ENCODE data around the gene RGS10. TPM values are rescaled to one million over a fixed set of nuclear protein-coding genes. Genes with fewer than 3 reads are reported as not detected.

RGS10 gene
- total and polyA plus RNA-seq, 7 donors = 54.1 to 192 (median 125) TPM

DNA sequence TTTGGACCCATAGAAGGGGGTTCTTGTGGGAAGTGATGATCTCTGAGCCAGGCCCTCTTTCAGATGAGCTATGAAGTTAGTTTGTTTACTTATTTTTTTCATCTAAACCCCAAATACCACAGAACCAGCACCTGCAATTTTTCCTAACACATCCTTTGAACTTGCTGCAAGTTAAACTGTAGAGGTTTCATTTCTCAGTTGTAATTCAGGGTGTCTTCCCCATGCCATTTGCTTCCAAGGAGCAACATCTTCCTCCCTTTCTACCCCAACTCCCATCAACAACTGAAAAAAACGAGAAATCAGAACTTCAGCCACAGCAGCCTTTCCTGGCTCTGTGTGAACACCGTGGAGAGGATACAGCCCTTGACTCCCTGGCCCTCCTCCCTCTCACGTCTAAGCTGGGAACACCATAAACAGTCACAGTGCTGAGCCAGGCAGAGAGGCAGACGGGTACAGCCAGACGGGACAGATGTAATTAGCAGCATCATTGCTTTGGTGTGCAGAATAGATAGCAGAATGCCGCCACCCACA, 63.6 kb downstream of the RGS10 start:
- Histone ChIP-seq H3K36me3 (no peaks in the 10 kb centered on the region), H3K27ac (peak overlapping the region in 2 of 4 donors; percentile 58 to 61), H3K4me1 (peaks cover 0 to 22% (median 7%) of the 10 kb centered on the region in 4 donors), H3K27me3 (no peaks in the 10 kb centered on the region), H3K9me3 (no peaks in the 10 kb centered on the region), H3K4me3 (peak overlapping the region in 1 of 4 donors; percentile 17)
- peak; percentile 86 for DNase-seq
- 14 to 32% methylated on average over 6 of the region's 6 CpGs for WGBS, 2 donors
- TF ChIP-seq, protein P1, sequence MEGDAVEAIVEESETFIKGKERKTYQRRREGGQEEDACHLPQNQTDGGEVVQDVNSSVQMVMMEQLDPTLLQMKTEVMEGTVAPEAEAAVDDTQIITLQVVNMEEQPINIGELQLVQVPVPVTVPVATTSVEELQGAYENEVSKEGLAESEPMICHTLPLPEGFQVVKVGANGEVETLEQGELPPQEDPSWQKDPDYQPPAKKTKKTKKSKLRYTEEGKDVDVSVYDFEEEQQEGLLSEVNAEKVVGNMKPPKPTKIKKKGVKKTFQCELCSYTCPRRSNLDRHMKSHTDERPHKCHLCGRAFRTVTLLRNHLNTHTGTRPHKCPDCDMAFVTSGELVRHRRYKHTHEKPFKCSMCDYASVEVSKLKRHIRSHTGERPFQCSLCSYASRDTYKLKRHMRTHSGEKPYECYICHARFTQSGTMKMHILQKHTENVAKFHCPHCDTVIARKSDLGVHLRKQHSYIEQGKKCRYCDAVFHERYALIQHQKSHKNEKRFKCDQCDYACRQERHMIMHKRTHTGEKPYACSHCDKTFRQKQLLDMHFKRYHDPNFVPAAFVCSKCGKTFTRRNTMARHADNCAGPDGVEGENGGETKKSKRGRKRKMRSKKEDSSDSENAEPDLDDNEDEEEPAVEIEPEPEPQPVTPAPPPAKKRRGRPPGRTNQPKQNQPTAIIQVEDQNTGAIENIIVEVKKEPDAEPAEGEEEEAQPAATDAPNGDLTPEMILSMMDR (IDR thresholded peaks at IDR 0.05) = no peak
- TF ChIP-seq POLR2AphosphoS5 (IDR thresholded peaks at IDR 0.05) = peak in 2 of 4 donors; percentile 38 to 59
- intact Hi-C loops (cut with DNase I) = no loop called here

DNA sequence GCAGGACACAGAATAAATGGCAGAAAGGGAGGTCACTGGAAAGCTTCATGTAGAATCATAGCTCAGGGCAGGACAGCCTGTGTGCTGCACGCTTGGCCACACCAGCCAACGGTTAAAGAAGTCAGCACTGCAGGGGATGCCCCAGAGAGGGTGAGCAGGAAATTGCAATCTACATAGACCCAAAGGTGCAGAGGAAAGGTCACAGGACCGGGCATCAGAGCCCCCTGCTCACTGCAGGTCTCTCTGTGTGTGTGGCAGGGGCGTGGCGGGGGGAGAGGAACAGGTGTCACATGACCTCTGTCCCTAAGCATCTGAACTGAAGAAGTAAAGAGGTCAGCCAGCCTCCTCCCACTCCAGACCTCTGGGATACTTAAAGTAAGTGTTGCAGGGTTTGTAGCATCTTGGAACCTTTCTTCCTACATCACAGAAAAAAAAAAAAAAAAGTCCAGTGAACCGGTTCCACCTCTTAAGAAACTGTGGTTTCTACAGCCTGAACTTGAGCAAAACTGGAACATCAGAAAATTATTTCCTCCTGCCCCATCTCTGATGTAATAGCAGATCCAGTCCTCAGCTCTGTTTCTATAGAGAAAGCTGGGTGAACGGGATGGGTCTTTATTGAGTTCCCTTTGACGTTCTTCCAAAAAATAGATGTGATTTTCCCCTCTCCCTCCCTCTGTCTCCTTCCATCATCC, 64.3 kb downstream of the RGS10 start:
- Histone ChIP-seq H3K9me3 (no peaks in the 10 kb centered on the region), H3K36me3 (no peaks in the 10 kb centered on the region), H3K27ac (peak overlapping the region in 2 of 4 donors; percentile 58 to 61), H3K4me3 (no peak overlapping the region), H3K27me3 (no peaks in the 10 kb centered on the region), H3K4me1 (peaks cover 0 to 22% (median 7%) of the 10 kb centered on the region in 4 donors)
- intact Hi-C loops (cut with DNase I) = no loop called here
- no peak for TF ChIP-seq EP300 (IDR thresholded peaks at IDR 0.05)
- 24 to 33% methylated on average over 8 of the region's 8 CpGs for WGBS, 2 donors
- no peak for DNase-seq

DNA sequence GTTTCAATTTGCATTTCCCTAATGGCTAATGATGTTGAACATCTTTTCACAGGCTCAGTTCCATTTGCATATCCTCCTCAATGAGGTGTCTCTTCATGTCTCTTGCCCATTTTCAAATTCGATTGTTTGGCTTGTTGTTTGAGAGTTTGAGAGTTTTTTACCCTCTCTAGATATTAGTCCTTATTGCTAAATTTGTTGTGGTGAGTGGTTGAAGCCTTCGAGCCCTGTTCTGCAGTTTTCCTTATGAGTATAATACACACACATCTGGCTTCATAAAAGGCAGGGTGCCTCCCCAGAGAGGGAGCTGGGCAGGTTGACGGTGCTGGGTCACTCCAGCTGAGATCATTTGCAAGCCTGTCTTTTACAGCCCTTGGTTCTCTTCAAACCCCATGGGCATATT, 65.1 kb downstream of the RGS10 start:
- Histone ChIP-seq H3K4me1 (peaks cover 0 to 22% (median 7%) of the 10 kb centered on the region in 4 donors), H3K4me3 (no peak overlapping the region), H3K36me3 (no peaks in the 10 kb centered on the region), H3K27me3 (no peaks in the 10 kb centered on the region), H3K27ac (no peak overlapping the region), H3K9me3 (no peaks in the 10 kb centered on the region)
- no peak for DNase-seq
- intact Hi-C loops (cut with DNase I) = no loop called here
- 61 to 62% methylated on average over 3 of the region's 3 CpGs for WGBS, 2 donors
- TF ChIP-seq POLR2A (IDR thresholded peaks at IDR 0.05) = no peak
- TF ChIP-seq, protein P1 (IDR thresholded peaks at IDR 0.05) = no peak
- no peak for TF ChIP-seq POLR2AphosphoS5 (IDR thresholded peaks at IDR 0.05)
- no peak for TF ChIP-seq EP300 (IDR thresholded peaks at IDR 0.05)

DNA sequence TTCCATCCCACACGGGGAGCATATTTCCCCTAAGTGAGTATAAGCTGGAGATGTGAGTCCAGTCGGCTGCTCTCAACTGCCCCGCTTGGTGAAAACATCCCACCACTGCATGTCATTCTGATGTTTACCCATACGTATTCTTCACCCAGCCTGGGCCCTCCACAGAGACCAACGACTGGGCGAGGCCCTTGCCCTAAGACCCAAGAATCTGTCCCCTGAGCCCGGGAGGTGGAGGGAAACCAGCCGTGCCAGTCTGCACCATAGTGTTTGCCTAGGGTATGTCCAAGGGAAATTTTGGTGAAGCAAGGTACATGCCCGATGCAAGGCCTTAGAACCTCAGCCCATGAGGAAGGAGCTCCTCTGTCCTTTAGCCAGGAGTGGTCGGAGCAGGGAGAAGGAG, 67.9 kb downstream of the RGS10 start:
- no peak for TF ChIP-seq POLR2AphosphoS5 (IDR thresholded peaks at IDR 0.05)
- no peak for TF ChIP-seq EP300 (IDR thresholded peaks at IDR 0.05)
- TF ChIP-seq POLR2A (IDR thresholded peaks at IDR 0.05) = no peak
- TF ChIP-seq, protein P1 (IDR thresholded peaks at IDR 0.05) = no peak
- peaks cover 0 to 12% (median 4%) of the 10 kb centered on the region in 4 donors for H3K4me1 ChIP-seq
- 85 to 93% methylated on average over 10 of the region's 10 CpGs for WGBS, 2 donors
- no peaks in the 10 kb centered on the region for H3K36me3 ChIP-seq
- no peaks in the 10 kb centered on the region for H3K27me3 ChIP-seq
- no peak overlapping the region for H3K27ac ChIP-seq
- no peaks in the 10 kb centered on the region for H3K9me3 ChIP-seq
- no peak overlapping the region for H3K4me3 ChIP-seq
- intact Hi-C loops (cut with DNase I) = no loop called here
- no peak for DNase-seq

DNA sequence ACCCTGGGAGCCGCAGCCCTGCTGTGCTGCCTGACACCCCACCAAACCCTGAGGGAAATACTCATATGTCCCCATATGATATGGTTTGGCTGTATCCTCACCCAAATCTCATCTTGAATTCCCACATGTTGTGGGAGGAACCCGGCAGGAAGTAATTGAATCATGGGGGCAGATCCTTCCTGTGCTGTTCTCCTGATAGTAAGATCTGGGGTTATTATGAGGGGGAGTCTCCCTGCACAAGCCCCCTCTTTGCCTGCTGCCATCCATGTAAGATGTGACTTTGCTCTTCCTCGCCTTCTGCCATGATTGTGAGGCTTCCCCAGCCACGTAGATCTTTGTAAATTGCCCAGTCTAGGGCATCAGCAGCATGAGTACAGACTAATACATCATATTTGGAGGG, 68.7 kb downstream of the RGS10 start:
- no peaks in the 10 kb centered on the region for H3K27me3 ChIP-seq
- TF ChIP-seq POLR2A (IDR thresholded peaks at IDR 0.05) (no peak), POLR2AphosphoS5 (IDR thresholded peaks at IDR 0.05) (no peak)
- H3K27ac ChIP-seq = no peak overlapping the region
- H3K4me3 ChIP-seq = no peak overlapping the region
- H3K4me1 ChIP-seq = peaks cover 0 to 4% (median 0%) of the 10 kb centered on the region in 4 donors
- no peaks in the 10 kb centered on the region for H3K36me3 ChIP-seq
- WGBS, 2 donors = 93 to 95% methylated on average over 4 of the region's 4 CpGs
- intact Hi-C loops (cut with DNase I) = no loop called here
- no peak for DNase-seq
- H3K9me3 ChIP-seq = no peaks in the 10 kb centered on the region

Measured in sigmoid colon (tissue), 7 donors.